Stomach (tissue), 9 donors: Measurements from ENCODE around the gene SCAMP5. TPM values are rescaled to one million over a fixed set of nuclear protein-coding genes. Genes with fewer than 3 reads are reported as not detected.

ENCODE experiments used
- DNase-seq, 2 donors: peaks; one replicate each; pipeline versions ENCODE4 v3.0.0 to v3.0.0-alpha.2; 2013 to 2019
- H3K27ac ChIP-seq, 5 donors: fragments of 200-600 bp in 4 of 5; sonication (generic) in 4 of 5; one replicate each; pipeline ENCODE4 v1.5.1; 2013 to 2019; ENCODE audit warnings: mild to moderate bottlenecking in 1 of 5, moderate library complexity in 1 of 5
- H3K27me3 ChIP-seq, 3 donors: fragments of 200-600 bp; sonication (generic); one replicate each; pipeline ENCODE4 v1.5.1; 2017 to 2019; ENCODE audit warnings: mixed run types in 1 of 3
- H3K36me3 ChIP-seq, 4 donors: fragments of 200-600 bp; sonication (generic); 1 replicate in 3 of 4; 2 replicates in 1 of 4; pipeline ENCODE4 v1.5.1; 2016 to 2019
- H3K4me1 ChIP-seq, 4 donors: fragments of 200-600 bp; sonication (generic); one replicate each; pipeline ENCODE4 v1.5.1; 2016 to 2019
- H3K4me3 ChIP-seq, 4 donors: fragments of 200-600 bp; sonication (generic) in 3 of 4; one replicate each; pipeline ENCODE4 v1.5.1; 2016 to 2019; ENCODE audit warnings: mild to moderate bottlenecking in 1 of 4
- H3K9me3 ChIP-seq, 4 donors: fragments of 200-600 bp; sonication (generic); one replicate each; pipeline ENCODE4 v1.5.1; 2016 to 2019
- CTCF ChIP-seq, 7 experiments: fragments of 450-650 bp in 4 of 7; fragments of 200-600 bp in 3 of 7; sonication (generic) in 3 of 7; IDR thresholded peaks; one replicate each; pipeline ENCODE4 v1.5.1; 2016 to 2019; ENCODE audit warnings: antibody characterized with exemption in 7 of 7, control low read depth in 2 of 7, mild to moderate bottlenecking in 1 of 7
- EP300 ChIP-seq: sonication (generic); formaldehyde crosslinking; IDR thresholded peaks from one replicate; pipeline ENCODE4 v1.6.1; 2017; ENCODE audit warnings: antibody characterized with exemption
- POLR2A ChIP-seq, 4 donors: fragments of 450-650 bp; IDR thresholded peaks; one replicate each; pipeline ENCODE4 v1.6.1; 2016; ENCODE audit warnings: antibody characterized with exemption in 4 of 4, control low read depth in 2 of 4, mild to moderate bottlenecking in 1 of 4, moderate library complexity in 1 of 4
- POLR2AphosphoS5 ChIP-seq, 3 donors: sonication (generic); formaldehyde crosslinking; IDR thresholded peaks; one replicate each; pipeline ENCODE4 v1.6.1; 2016; ENCODE audit warnings: antibody characterized with exemption in 3 of 3
- WGBS, 5 donors: extraction: QIAGEN DNeasy Blood & Tissue Kit in 3 of 5; methylation state at CpG; one replicate each; pipeline versions ENCODE4 v1.1.5 to v1.1.7; 2013 to 2018; 5-methylcytosine and 5-hydroxymethylcytosine counted together
- intact Hi-C: fragments of 100-400 bp; cut with DNase I; formaldehyde crosslinking; loops from one replicate; pipeline ENCODE4 v1.15.1; 2023; ENCODE audit warnings: low total_unique reads
- polyA plus RNA-seq, 3 donors: library from polyadenylated mRNA; stranded (reverse); fragments of 200-250 nt; gene quantifications; one replicate each; pipeline ENCODE4 v1.2.3, GENCODE V29; 2013
- total RNA-seq, 5 donors: library from RNA; depleted of rRNA; stranded (reverse); fragments of >200 nt; gene quantifications; one replicate each; pipeline versions ENCODE4 v1.1.0 to v1.2.3, GENCODE V29; 2014 to 2016
- donor health status: healthy with polysubstance abuse.
- donor health status: Bipolar disorder and iron deficiency.
- donor health status: healthy.

The SCAMP5 gene
- total and polyA plus RNA-seq, 8 donors, result 1.8 to 70.1 (median 12.5) TPM

- H3K27ac ChIP-seq, result no peak overlapping the region
- peaks cover 0 to 6% (median 0%) of the 10 kb centered on the region in 3 donors for H3K27me3 ChIP-seq
- H3K36me3 ChIP-seq, result no peaks in the 10 kb centered on the region
- TF ChIP-seq EP300, result no peak
- TF ChIP-seq POLR2AphosphoS5 (IDR thresholded peaks at IDR 0.05), result no peak
- no peak for TF ChIP-seq CTCF (IDR thresholded peaks at IDR 0.05)
- no peak for TF ChIP-seq POLR2A (IDR thresholded peaks at IDR 0.05)
- DNase-seq, result no peak
- no peaks in the 10 kb centered on the region for H3K9me3 ChIP-seq
- intact Hi-C loops, result no loop called here
- 78 to 92% (median 84%) methylated on average over 1 of the region's 1 CpG for WGBS, 5 donors
- H3K4me1 ChIP-seq, result no peaks in the 10 kb centered on the region
- H3K4me3 ChIP-seq, result no peak overlapping the region
These were observed 19.2 kb upstream of the SCAMP5 start for GRCh38 chr15:74976159-74976558.

GRCh38 chr15:74977599-74977998, 17.8 kb upstream of the SCAMP5 start:
- intact Hi-C loops, result no loop called here
- 51 to 72% (median 67%) methylated on average over 4 of the region's 4 CpGs for WGBS, 5 donors
- Histone ChIP-seq H3K9me3 (no peaks in the 10 kb centered on the region), H3K4me1 (no peaks in the 10 kb centered on the region), H3K27ac (no peak overlapping the region), H3K36me3 (no peaks in the 10 kb centered on the region), H3K4me3 (no peak overlapping the region), H3K27me3 (peaks cover 0 to 14% (median 0%) of the 10 kb centered on the region in 3 donors)
- no peak for DNase-seq
- TF ChIP-seq EP300, result no peak
- no peak for TF ChIP-seq CTCF (IDR thresholded peaks at IDR 0.05)
- TF ChIP-seq POLR2A (IDR thresholded peaks at IDR 0.05), result no peak
- TF ChIP-seq POLR2AphosphoS5 (IDR thresholded peaks at IDR 0.05), result no peak

- intact Hi-C loops, result no loop called here
- no peaks in the 10 kb centered on the region for H3K9me3 ChIP-seq
- no peak overlapping the region for H3K4me3 ChIP-seq
- 76 to 94% (median 89%) methylated on average over 1 of the region's 1 CpG for WGBS, 5 donors
- H3K4me1 ChIP-seq, result no peaks in the 10 kb centered on the region
- DNase-seq, result no peak
- no peak overlapping the region for H3K27ac ChIP-seq
- TF ChIP-seq EP300 (no peak), CTCF (IDR thresholded peaks at IDR 0.05) (no peak), POLR2A (IDR thresholded peaks at IDR 0.05) (no peak), POLR2AphosphoS5 (IDR thresholded peaks at IDR 0.05) (no peak)
- H3K36me3 ChIP-seq, result no peaks in the 10 kb centered on the region
- H3K27me3 ChIP-seq, result peaks cover 0 to 19% (median 0%) of the 10 kb centered on the region in 3 donors
These were observed 17.3 kb upstream of the SCAMP5 start for GRCh38 chr15:74978077-74978476.

- intact Hi-C loops, result no loop called here
- 23 to 31% (median 24%) methylated on average over 3 of the region's 3 CpGs for WGBS, 5 donors
- Histone ChIP-seq H3K36me3 (no peaks in the 10 kb centered on the region), H3K4me1 (no peaks in the 10 kb centered on the region), H3K9me3 (no peaks in the 10 kb centered on the region), H3K27me3 (peaks cover 0 to 22% (median 0%) of the 10 kb centered on the region in 3 donors), H3K27ac (no peak overlapping the region), H3K4me3 (no peak overlapping the region)
- no peak for TF ChIP-seq EP300
- no peak for TF ChIP-seq POLR2A (IDR thresholded peaks at IDR 0.05)
- TF ChIP-seq POLR2AphosphoS5 (IDR thresholded peaks at IDR 0.05), result no peak
- TF ChIP-seq CTCF (IDR thresholded peaks at IDR 0.05), result no peak
- no peak for DNase-seq
These were observed 16.9 kb upstream of the SCAMP5 start for GRCh38 chr15:74978503-74978902.
